Epithelial cell of proximal tubule (primary cell): ENCODE data around the gene KRTAP5-7. TPM values are rescaled to one million over a fixed set of nuclear protein-coding genes. Genes with fewer than 3 reads are reported as not detected.

Experiments
- DNase-seq: peaks from one replicate; pipeline ENCODE4 v3.0.0-alpha.2; 2011; ENCODE audit warnings: low read depth
- H3K4me3 ChIP-seq: 2 replicates; pipeline ENCODE4 v1.5.1; 2011; ENCODE audit warnings: low read depth, mild to moderate bottlenecking, low read length
- total RNA-seq: library from RNA; depleted of rRNA; stranded (reverse); fragments of >200 nt; gene quantifications from 2 replicates; pipeline ENCODE4 v1.2.3, GENCODE V29; 2015
- TF ChIP-seq, protein P1 (sequence below): conservative IDR thresholded peaks from 2 replicates; pipeline ENCODE4 v1.5.1; 2012; ENCODE audit warnings: low read depth, mild to moderate bottlenecking, low read length

The KRTAP5-7 gene
- total RNA-seq, 1 donor from 2014 or later: not detected

DNA sequence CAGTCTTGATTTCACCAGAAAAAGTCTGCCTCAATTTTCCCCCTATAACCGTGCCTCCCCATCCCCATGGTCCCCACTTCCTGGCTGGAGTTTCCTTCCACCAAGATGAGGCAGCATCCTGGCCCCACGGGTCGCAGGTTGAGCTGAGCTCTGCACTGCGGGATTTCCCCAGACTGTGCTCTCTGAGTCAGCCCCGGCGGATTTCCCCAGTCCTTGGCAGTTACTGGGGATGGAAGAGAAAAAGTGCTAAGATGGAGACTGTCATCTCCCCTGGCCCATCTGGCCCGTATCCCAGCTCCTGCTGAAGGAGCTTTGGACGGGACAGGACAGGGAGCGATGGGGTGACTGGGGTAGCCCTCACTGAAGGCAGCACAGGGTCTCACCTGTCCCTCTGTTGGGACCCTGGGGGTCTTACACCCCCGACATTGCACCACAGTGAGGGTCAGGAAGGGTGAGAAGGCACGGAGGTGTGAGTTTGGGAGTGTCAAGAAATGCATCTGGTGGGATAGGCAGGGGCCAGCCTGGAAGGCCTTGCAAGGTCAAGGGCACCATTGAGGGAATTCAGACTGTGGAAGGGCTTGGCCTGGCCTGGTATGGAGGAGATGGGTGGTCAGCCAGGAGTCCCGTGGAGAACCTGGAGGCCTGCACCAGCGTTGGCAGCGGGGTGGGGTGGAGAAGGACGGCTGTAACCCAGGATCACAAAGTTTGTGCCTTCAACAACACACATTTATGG, 37.6 kb upstream of the KRTAP5-7 start:
- DNase-seq: no peak
- TF ChIP-seq, protein P1, sequence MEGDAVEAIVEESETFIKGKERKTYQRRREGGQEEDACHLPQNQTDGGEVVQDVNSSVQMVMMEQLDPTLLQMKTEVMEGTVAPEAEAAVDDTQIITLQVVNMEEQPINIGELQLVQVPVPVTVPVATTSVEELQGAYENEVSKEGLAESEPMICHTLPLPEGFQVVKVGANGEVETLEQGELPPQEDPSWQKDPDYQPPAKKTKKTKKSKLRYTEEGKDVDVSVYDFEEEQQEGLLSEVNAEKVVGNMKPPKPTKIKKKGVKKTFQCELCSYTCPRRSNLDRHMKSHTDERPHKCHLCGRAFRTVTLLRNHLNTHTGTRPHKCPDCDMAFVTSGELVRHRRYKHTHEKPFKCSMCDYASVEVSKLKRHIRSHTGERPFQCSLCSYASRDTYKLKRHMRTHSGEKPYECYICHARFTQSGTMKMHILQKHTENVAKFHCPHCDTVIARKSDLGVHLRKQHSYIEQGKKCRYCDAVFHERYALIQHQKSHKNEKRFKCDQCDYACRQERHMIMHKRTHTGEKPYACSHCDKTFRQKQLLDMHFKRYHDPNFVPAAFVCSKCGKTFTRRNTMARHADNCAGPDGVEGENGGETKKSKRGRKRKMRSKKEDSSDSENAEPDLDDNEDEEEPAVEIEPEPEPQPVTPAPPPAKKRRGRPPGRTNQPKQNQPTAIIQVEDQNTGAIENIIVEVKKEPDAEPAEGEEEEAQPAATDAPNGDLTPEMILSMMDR: no peak
- no peak overlapping the region for H3K4me3 ChIP-seq

DNA sequence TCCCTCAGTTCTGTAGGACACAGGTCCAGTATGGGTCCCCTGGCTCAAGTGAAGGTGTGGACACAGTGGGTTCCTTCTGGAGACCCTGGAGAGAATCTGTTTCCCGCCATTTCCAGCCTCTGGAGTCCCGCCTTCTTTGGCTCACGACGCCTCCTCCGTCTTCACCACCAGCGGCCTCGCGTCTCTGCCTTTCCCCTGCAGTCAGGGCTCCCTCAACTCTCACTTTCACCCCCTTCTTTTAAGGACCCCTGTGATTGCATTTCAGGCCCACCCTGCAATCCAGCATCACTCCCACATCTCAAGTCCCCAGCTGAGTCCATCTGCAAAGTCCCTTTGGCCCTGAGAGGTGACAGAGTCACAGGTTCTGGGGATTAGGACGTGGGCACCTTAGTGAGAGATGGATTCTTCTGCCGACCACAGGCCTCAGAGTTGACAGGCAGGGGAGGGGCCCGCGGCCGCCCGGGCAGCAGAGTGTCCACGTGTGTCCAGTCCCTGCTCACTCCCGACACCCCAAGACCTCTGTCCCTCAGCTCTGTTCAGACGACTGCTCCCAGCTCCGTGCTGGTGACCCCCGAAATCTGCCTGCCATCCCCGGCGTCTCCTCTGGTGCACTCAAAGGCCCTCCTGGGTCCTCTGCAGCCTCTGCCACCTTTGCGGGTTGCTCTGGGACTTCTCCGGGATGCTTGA, 36.9 kb upstream of the KRTAP5-7 start:
- TF ChIP-seq, protein P1: no peak
- no peak for DNase-seq
- no peak overlapping the region for H3K4me3 ChIP-seq

- H3K4me3 ChIP-seq: no peak overlapping the region
- no peak for DNase-seq
- TF ChIP-seq, protein P1: no peak
Measured at GRCh38 chr11:71490731-71491390, 36.2 kb upstream of the KRTAP5-7 start.

- no peak for DNase-seq
Measured at GRCh38 chr11:71491531-71491930, 35.5 kb upstream of the KRTAP5-7 start.

DNA sequence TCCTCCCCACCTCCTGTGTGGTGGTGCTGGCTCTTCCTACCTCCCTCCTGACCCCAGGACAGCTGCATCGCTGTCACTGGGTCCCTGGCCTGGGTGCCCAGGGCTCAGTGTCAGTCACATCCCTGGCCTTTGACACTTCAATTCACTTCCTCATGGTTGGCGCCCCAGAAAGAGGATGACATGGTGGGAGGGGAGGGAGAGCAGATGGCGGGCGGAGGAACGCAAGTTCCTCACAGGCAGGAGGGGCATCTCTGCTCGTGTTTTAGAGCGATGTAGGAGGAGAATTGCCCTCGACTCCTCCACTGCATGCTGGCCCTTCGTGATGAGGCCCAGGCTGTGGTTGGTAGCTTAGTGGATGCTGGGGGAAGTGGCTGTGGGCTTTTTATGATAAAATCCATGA, 35.1 kb upstream of the KRTAP5-7 start:
- H3K4me3 ChIP-seq: no peak overlapping the region
- no peak for DNase-seq
- TF ChIP-seq, protein P1: no peak

More at GRCh38 chr11:71491531-71491930, 35.5 kb upstream of the KRTAP5-7 start:
- TF ChIP-seq, protein P1: no peak
- H3K4me3 ChIP-seq: no peak overlapping the region

DNA sequence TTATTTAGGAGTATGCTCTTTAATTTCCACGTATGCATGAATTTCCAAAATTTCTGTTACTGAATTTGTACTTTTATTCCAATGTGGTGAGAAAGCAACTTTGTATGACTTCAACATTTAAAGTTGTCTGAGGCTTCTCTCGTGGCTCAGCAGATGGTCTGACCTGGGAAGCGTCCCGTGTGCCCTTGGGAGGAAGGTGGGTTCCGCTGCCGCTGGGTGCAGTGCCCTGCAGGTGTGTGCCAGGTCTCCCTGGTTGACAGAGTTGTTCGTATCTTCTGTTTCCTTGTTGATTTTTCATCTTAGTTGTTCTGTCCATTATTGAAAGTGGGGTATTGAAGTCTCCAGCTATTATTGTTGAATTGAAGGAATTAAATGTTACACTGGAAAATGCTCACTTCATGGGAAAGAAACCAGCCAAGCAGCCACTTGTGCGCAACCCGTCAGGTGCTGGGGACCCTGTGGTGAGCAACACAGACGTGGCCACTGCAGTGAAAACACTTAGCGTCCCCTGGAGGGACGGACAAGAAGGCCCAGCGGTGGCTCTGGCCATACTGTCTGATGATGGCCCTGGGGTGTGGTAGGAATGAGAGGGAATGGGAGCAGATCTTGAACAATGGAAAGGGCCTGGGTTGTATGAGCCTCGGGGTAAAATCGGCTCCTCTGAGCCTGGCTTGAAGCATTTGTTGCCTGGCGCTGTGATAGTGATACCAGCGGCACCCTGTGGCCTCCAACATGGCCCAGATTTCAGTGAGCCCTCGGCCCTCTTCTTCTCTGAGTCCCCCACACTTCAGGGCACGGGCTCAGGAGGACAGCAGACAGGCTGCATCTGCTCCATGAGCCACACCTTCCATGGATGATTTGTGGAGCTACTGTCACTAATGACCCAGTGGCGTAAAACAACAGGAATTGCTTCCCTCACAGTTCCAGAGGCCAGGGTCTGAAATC, 31.5 kb upstream of the KRTAP5-7 start:
- H3K4me3 ChIP-seq: no peak overlapping the region
- TF ChIP-seq, protein P1: no peak
- no peak for DNase-seq
